ENCODE results near the gene TYW1.
"Not testable (repeated sequence)": the region's sequence is repeated elsewhere in the genome, so short reads cannot be mapped to it uniquely, and the experiment has no call there.

TYW1 gene

GRCh38 chr7:66994691-66995049, 2.0 kb upstream of the TYW1 start:
- no CpG with 5 or more reads among the region's 9 CpGs for WGBS (ENCODE audit: insufficient coverage, insufficient read length)
- not testable (repeated sequence) for DNase-seq (ENCODE audit: low read depth, low spot score)

GRCh38 chr7:66995050-66995776, 1.4 kb upstream of the TYW1 start, which contains the start of gene SBDS:
Gene SBDS, minus strand, starts transcription at chr7:66995586. Its CDS starts 169 bp downstream, at chr7:66995417.
- no CpG with 5 or more reads among the region's 59 CpGs for WGBS (ENCODE audit: insufficient coverage, insufficient read length)

More at GRCh38 chr7:66994691-66995049, 2.0 kb upstream of the TYW1 start:
- H3K4me3 ChIP-seq (ENCODE audit: low read length), result peak overlapping the region; percentile 74; the same call in 1 of the 2 replicates
- not testable (repeated sequence) for H3K4me1 ChIP-seq (ENCODE audit: control insufficient read depth, insufficient read depth, low read length); H3K36me3 ChIP-seq (ENCODE audit: control insufficient read depth, insufficient read depth, low read length); H3K27me3 ChIP-seq (ENCODE audit: control insufficient read depth, insufficient read depth, low read length); H3K27ac ChIP-seq (ENCODE audit: low read length); H3K9me3 ChIP-seq (ENCODE audit: control insufficient read depth, insufficient read depth, low read length)

GRCh38 chr7:67000601-67001258, 4.1 kb downstream of the TYW1 start:
- WGBS (ENCODE audit: insufficient coverage, insufficient read length), result no CpG with 5 or more reads among the region's 5 CpGs
- not testable (repeated sequence) for H3K27ac ChIP-seq (ENCODE audit: low read length); DNase-seq (ENCODE audit: low read depth, low spot score); H3K27me3 ChIP-seq (ENCODE audit: control insufficient read depth, insufficient read depth, low read length); H3K36me3 ChIP-seq (ENCODE audit: control insufficient read depth, insufficient read depth, low read length); H3K4me1 ChIP-seq (ENCODE audit: control insufficient read depth, insufficient read depth, low read length); H3K4me3 ChIP-seq (ENCODE audit: low read length); H3K9me3 ChIP-seq (ENCODE audit: control insufficient read depth, insufficient read depth, low read length)

More at GRCh38 chr7:66995050-66995776, 1.4 kb upstream of the TYW1 start, which contains the start of gene SBDS:
- DNase-seq (ENCODE audit: low read depth, low spot score), result peak; percentile 94
- H3K27ac ChIP-seq (ENCODE audit: low read length); H3K36me3 ChIP-seq (ENCODE audit: control insufficient read depth, insufficient read depth, low read length); H3K4me1 ChIP-seq (ENCODE audit: control insufficient read depth, insufficient read depth, low read length); H3K9me3 ChIP-seq (ENCODE audit: control insufficient read depth, insufficient read depth, low read length); H3K27me3 ChIP-seq (ENCODE audit: control insufficient read depth, insufficient read depth, low read length): not testable (repeated sequence)
- H3K4me3 ChIP-seq (ENCODE audit: low read length), result peak within 1 kb of the TSS; percentile 74; the same call in 1 of the 2 replicates

GRCh38 chr7:67004145-67004544, 7.5 kb downstream of the TYW1 start:
- not testable (repeated sequence) for H3K4me3 ChIP-seq (ENCODE audit: low read length); DNase-seq (ENCODE audit: low read depth, low spot score); H3K27ac ChIP-seq (ENCODE audit: low read length); H3K9me3 ChIP-seq (ENCODE audit: control insufficient read depth, insufficient read depth, low read length); H3K36me3 ChIP-seq (ENCODE audit: control insufficient read depth, insufficient read depth, low read length); H3K4me1 ChIP-seq (ENCODE audit: control insufficient read depth, insufficient read depth, low read length); H3K27me3 ChIP-seq (ENCODE audit: control insufficient read depth, insufficient read depth, low read length)
- WGBS (ENCODE audit: insufficient coverage, insufficient read length), result no CpG with 5 or more reads among the region's 2 CpGs

- no CpG with 5 or more reads among the region's 2 CpGs for WGBS (ENCODE audit: insufficient coverage, insufficient read length)
- H3K36me3 ChIP-seq (ENCODE audit: control insufficient read depth, insufficient read depth, low read length), result peaks cover 3% of the 10 kb centered on the region; the same call in 1 of the 2 replicates
- H3K4me3 ChIP-seq (ENCODE audit: low read length), result no peak overlapping the region
Observed at GRCh38 chr7:67006965-67007364, 10.3 kb downstream of the TYW1 start.

GRCh38 chr7:67008260-67008659, 11.6 kb downstream of the TYW1 start:
- no peak for DNase-seq (ENCODE audit: low read depth, low spot score)
- Histone ChIP-seq H3K9me3 (ENCODE audit: control insufficient read depth, insufficient read depth, low read length) (no peaks in the 10 kb centered on the region), H3K4me3 (ENCODE audit: low read length) (no peak overlapping the region), H3K27ac (ENCODE audit: low read length) (no peak overlapping the region), H3K27me3 (ENCODE audit: control insufficient read depth, insufficient read depth, low read length) (no peaks in the 10 kb centered on the region), H3K36me3 (ENCODE audit: control insufficient read depth, insufficient read depth, low read length) (peaks cover 3% of the 10 kb centered on the region; the same call in 1 of the 2 replicates), H3K4me1 (ENCODE audit: control insufficient read depth, insufficient read depth, low read length) (no peaks in the 10 kb centered on the region)
- WGBS (ENCODE audit: insufficient coverage, insufficient read length), result no CpG with 5 or more reads among the region's 4 CpGs

More at GRCh38 chr7:67006965-67007364, 10.3 kb downstream of the TYW1 start:
- Histone ChIP-seq H3K27me3 (ENCODE audit: control insufficient read depth, insufficient read depth, low read length) (no peaks in the 10 kb centered on the region), H3K27ac (ENCODE audit: low read length) (no peak overlapping the region), H3K4me1 (ENCODE audit: control insufficient read depth, insufficient read depth, low read length) (no peaks in the 10 kb centered on the region), H3K9me3 (ENCODE audit: control insufficient read depth, insufficient read depth, low read length) (no peaks in the 10 kb centered on the region)
- DNase-seq (ENCODE audit: low read depth, low spot score), result no peak

- not testable (repeated sequence) for H3K4me3 ChIP-seq (ENCODE audit: low read length); H3K27ac ChIP-seq (ENCODE audit: low read length); H3K36me3 ChIP-seq (ENCODE audit: control insufficient read depth, insufficient read depth, low read length); H3K27me3 ChIP-seq (ENCODE audit: control insufficient read depth, insufficient read depth, low read length); H3K9me3 ChIP-seq (ENCODE audit: control insufficient read depth, insufficient read depth, low read length); H3K4me1 ChIP-seq (ENCODE audit: control insufficient read depth, insufficient read depth, low read length); DNase-seq (ENCODE audit: low read depth, low spot score)
- no CpG with 5 or more reads among the region's 3 CpGs for WGBS (ENCODE audit: insufficient coverage, insufficient read length)
Observed at GRCh38 chr7:67009677-67010076, 13.0 kb downstream of the TYW1 start.

GRCh38 chr7:67014076-67014622, 17.5 kb downstream of the TYW1 start:
- H3K4me1 ChIP-seq (ENCODE audit: control insufficient read depth, insufficient read depth, low read length); DNase-seq (ENCODE audit: low read depth, low spot score); H3K4me3 ChIP-seq (ENCODE audit: low read length); H3K36me3 ChIP-seq (ENCODE audit: control insufficient read depth, insufficient read depth, low read length); H3K9me3 ChIP-seq (ENCODE audit: control insufficient read depth, insufficient read depth, low read length); H3K27ac ChIP-seq (ENCODE audit: low read length); H3K27me3 ChIP-seq (ENCODE audit: control insufficient read depth, insufficient read depth, low read length): not testable (repeated sequence)
- WGBS (ENCODE audit: insufficient coverage, insufficient read length), result 100% methylated on average over 4 of the region's 9 CpGs

- not testable (repeated sequence) for H3K36me3 ChIP-seq (ENCODE audit: control insufficient read depth, insufficient read depth, low read length); DNase-seq (ENCODE audit: low read depth, low spot score); H3K27ac ChIP-seq (ENCODE audit: low read length); H3K9me3 ChIP-seq (ENCODE audit: control insufficient read depth, insufficient read depth, low read length); H3K4me1 ChIP-seq (ENCODE audit: control insufficient read depth, insufficient read depth, low read length); H3K27me3 ChIP-seq (ENCODE audit: control insufficient read depth, insufficient read depth, low read length); H3K4me3 ChIP-seq (ENCODE audit: low read length)
- no CpG with 5 or more reads among the region's 8 CpGs for WGBS (ENCODE audit: insufficient coverage, insufficient read length)
Observed at GRCh38 chr7:67017971-67018370, 21.3 kb downstream of the TYW1 start.

GRCh38 chr7:67018940-67019339, 22.3 kb downstream of the TYW1 start:
- H3K4me3 ChIP-seq (ENCODE audit: low read length), result no peak overlapping the region
- no peaks in the 10 kb centered on the region for H3K9me3 ChIP-seq (ENCODE audit: control insufficient read depth, insufficient read depth, low read length)
- WGBS (ENCODE audit: insufficient coverage, insufficient read length), result no CpG with 5 or more reads among the region's 7 CpGs
- H3K36me3 ChIP-seq (ENCODE audit: control insufficient read depth, insufficient read depth, low read length), result peaks cover 2% of the 10 kb centered on the region; the same call in 1 of the 2 replicates
- no peak overlapping the region for H3K27ac ChIP-seq (ENCODE audit: low read length)
- H3K4me1 ChIP-seq (ENCODE audit: control insufficient read depth, insufficient read depth, low read length), result no peaks in the 10 kb centered on the region
- no peak for DNase-seq (ENCODE audit: low read depth, low spot score)
- H3K27me3 ChIP-seq (ENCODE audit: control insufficient read depth, insufficient read depth, low read length), result no peaks in the 10 kb centered on the region
